Transverse colon (tissue), 4 donors: ENCODE measurements around the gene CBLB. TPM values are rescaled to one million over a fixed set of nuclear protein-coding genes. Genes with fewer than 3 reads are reported as not detected.

Experiments used
- DNase-seq: peaks from one replicate; pipeline ENCODE4 v3.0.0-alpha.2; 2019
- H3K27ac ChIP-seq, 4 donors: fragments of 200-600 bp; sonication (generic); 2 replicates each; pipeline ENCODE4 v1.5.1; 2016 to 2018; ENCODE audit warnings: inconsistent platforms in 4 of 4
- H3K27me3 ChIP-seq: fragments of 200-600 bp; sonication (generic); 2 replicates; pipeline ENCODE4 v1.5.1; 2017; ENCODE audit warnings: inconsistent platforms
- H3K36me3 ChIP-seq, 4 donors: fragments of 200-600 bp; sonication (generic); 2 replicates each; pipeline ENCODE4 v1.5.1; 2017 to 2019; ENCODE audit warnings: inconsistent platforms in 4 of 4
- H3K4me1 ChIP-seq, 4 donors: fragments of 200-600 bp; sonication (generic); 2 replicates each; pipeline ENCODE4 v1.5.1; 2017 to 2020; ENCODE audit warnings: inconsistent platforms in 4 of 4
- H3K4me3 ChIP-seq, 4 donors: fragments of 200-600 bp; sonication (generic); 1 replicate in 1 of 4; 2 replicates in 3 of 4; pipeline versions ENCODE4 v1.5.1 to v1.6.1; 2017 to 2019; ENCODE audit warnings: inconsistent platforms in 4 of 4
- H3K9me3 ChIP-seq, 2 donors: fragments of 200-600 bp; sonication (generic); 2 replicates each; pipeline ENCODE4 v1.5.1; 2017 to 2019; ENCODE audit warnings: inconsistent platforms in 2 of 2
- CTCF ChIP-seq, 5 experiments: fragments of 200-600 bp in 3 of 5; fragments of 450-650 bp in 2 of 5; sonication (generic) in 3 of 5; IDR thresholded peaks; 1 replicate in 2 of 5; 2 replicates in 3 of 5; pipeline ENCODE4 v1.5.1; 2016 to 2017; ENCODE audit warnings: antibody characterized with exemption in 5 of 5, inconsistent platforms in 3 of 5, mild to moderate bottlenecking in 2 of 5, moderate library complexity in 1 of 5
- EP300 ChIP-seq: sonication (generic); formaldehyde crosslinking; IDR thresholded peaks from one replicate; pipeline ENCODE4 v1.6.1; 2017; ENCODE audit warnings: antibody characterized with exemption, low read depth
- POLR2A ChIP-seq: fragments of 450-650 bp; IDR thresholded peaks from one replicate; pipeline ENCODE4 v1.6.1; 2016; ENCODE audit warnings: antibody characterized with exemption, mild to moderate bottlenecking, moderate library complexity
- POLR2AphosphoS5 ChIP-seq, 3 donors: sonication (generic); formaldehyde crosslinking; IDR thresholded peaks; one replicate each; pipeline ENCODE4 v1.6.1; 2016; ENCODE audit warnings: antibody characterized with exemption in 3 of 3
- WGBS, 2 donors: methylation state at CpG; one replicate each; pipeline ENCODE4 v1.1.5; 2018; ENCODE audit warnings: low coverage in 1 of 2; 5-methylcytosine and 5-hydroxymethylcytosine counted together
- in situ Hi-C, 4 donors: fragments of 200-750 bp; cut with MboI; loops; one replicate each; pipeline versions ENCODE4 v1.15.0 to v1.15.1; 2017; ENCODE audit warnings: low sequenced_read_pairs in 3 of 4, low pct_ligation_motif_present in 1 of 4, low pct_unique_long_range_greater_than_20kb in 1 of 4
- intact Hi-C: fragments of 100-400 bp; cut with DNase I; formaldehyde crosslinking; loops from one replicate; pipeline ENCODE4 v1.15.1; 2023; ENCODE audit warnings: low total_unique reads
- total RNA-seq, 4 donors: library from RNA; depleted of rRNA; stranded (reverse); fragments of >200 nt; gene quantifications; one replicate each; pipeline ENCODE4 v1.1.0, GENCODE V29; 2016

The CBLB gene
- total RNA-seq, 4 donors from 2014 or later, result 25.1 to 76.2 (median 63.6) TPM

DNA sequence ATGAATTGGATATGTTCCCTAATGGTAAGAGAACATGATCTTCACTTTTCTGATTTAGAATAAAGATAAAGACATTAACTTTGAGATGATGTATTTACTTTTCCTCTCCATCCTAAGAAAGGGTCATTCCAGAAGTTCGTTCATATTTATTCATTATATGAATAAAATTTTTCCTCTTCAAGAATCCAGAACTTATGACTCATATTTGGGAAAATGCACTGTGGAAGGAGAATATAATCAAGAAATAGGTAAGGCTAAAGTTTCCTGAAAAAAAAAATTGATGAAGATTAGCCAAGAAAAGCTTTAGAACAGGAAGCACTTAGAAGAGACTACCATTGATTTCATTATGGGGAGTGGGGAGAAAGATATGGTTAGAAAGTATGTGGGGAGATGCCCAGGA is 36.5 kb upstream of the CBLB start:
- intact Hi-C loops, result no loop called here
- TF ChIP-seq POLR2A, result no peak
- no peak for TF ChIP-seq EP300
- no peak for TF ChIP-seq POLR2AphosphoS5 (IDR thresholded peaks at IDR 0.05)
- no peak for TF ChIP-seq CTCF (IDR thresholded peaks at IDR 0.05)
- no peaks in the 10 kb centered on the region for H3K36me3 ChIP-seq

GRCh38 chr3:105904678-105905284 is 36.0 kb upstream of the CBLB start:
- in situ Hi-C loops (no loop called here), intact Hi-C loops (no loop called here)
- Histone ChIP-seq H3K27me3 (no peaks in the 10 kb centered on the region), H3K36me3 (no peaks in the 10 kb centered on the region), H3K9me3 (no peaks in the 10 kb centered on the region), H3K4me3 (no peak overlapping the region), H3K4me1 (no peaks in the 10 kb centered on the region), H3K27ac (no peak overlapping the region)
- 30 to 78% methylated on average over 2 to 5 of the region's 5 CpGs for whole genome bisulfite sequencing, 2 donors
- no peak for TF ChIP-seq POLR2A
- TF ChIP-seq CTCF (IDR thresholded peaks at IDR 0.05), result no peak
- TF ChIP-seq POLR2AphosphoS5 (IDR thresholded peaks at IDR 0.05), result no peak
- no peak for TF ChIP-seq EP300
- DNase-seq, result no peak

More for the DNA sequence above, 36.5 kb upstream of the CBLB start:
- H3K27me3 ChIP-seq, result no peaks in the 10 kb centered on the region
- no peaks in the 10 kb centered on the region for H3K9me3 ChIP-seq
- no peaks in the 10 kb centered on the region for H3K4me1 ChIP-seq
- no peak for DNase-seq
- H3K4me3 ChIP-seq, result no peak overlapping the region
- WGBS, 2 donors, result 77 to 81% methylated on average over 1 of the region's 1 CpG
- no peak overlapping the region for H3K27ac ChIP-seq
- in situ Hi-C loops, result no loop called here

DNA sequence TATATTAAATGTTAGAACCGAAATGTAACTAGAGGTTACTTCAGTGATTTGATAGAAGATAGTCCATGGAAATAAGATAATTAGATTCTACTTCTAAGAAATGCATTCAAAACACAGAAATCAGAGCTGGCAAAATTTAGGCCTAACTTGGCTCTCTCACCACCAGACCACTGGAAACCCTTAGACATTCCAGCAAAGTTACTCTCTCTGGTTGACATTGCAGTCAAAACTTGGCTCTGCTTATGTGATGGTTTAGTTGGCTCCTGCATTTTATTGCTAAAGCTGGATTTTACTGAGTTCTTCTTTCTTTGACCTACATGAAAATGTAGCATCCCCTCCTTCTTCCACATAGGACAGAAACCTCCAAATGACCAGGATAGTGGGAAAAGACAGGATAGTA is 35.4 kb upstream of the CBLB start:
- TF ChIP-seq POLR2A (no peak), CTCF (IDR thresholded peaks at IDR 0.05) (no peak), POLR2AphosphoS5 (IDR thresholded peaks at IDR 0.05) (no peak), EP300 (no peak)
- in situ Hi-C loops, result no loop called here

DNA sequence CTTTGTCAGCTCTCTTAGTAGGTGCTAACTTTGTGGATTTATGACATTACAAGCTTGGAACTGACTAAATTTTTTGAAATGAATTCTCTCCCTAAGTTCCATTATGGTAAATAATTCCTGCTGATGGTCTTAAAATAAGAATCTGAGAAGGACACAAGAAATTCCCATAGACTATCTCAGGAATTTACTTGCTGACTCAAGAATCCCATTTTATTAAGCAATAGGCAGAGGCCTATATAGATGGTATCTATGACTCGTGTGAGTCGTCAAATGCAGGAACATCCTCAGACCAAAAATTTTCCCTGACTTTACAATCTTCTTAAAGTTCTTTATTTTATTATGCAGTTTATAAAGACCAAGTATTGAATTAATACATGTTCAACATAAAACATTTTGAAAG is 30.7 kb upstream of the CBLB start:
- H3K27ac ChIP-seq, result no peak overlapping the region
- TF ChIP-seq POLR2AphosphoS5 (IDR thresholded peaks at IDR 0.05), result no peak
- no peak for TF ChIP-seq EP300
- no peak for TF ChIP-seq POLR2A
- no peak for TF ChIP-seq CTCF (IDR thresholded peaks at IDR 0.05)
- in situ Hi-C loops (no loop called here), intact Hi-C loops (no loop called here)
- no peak overlapping the region for H3K4me3 ChIP-seq
- H3K9me3 ChIP-seq, result no peaks in the 10 kb centered on the region
- DNase-seq, result no peak
- no peaks in the 10 kb centered on the region for H3K4me1 ChIP-seq
- H3K36me3 ChIP-seq, result no peaks in the 10 kb centered on the region
- no peaks in the 10 kb centered on the region for H3K27me3 ChIP-seq
- 82 to 88% methylated on average over 2 of the region's 2 CpGs for WGBS, 2 donors

More for the DNA sequence above, 35.4 kb upstream of the CBLB start:
- Histone ChIP-seq H3K9me3 (no peaks in the 10 kb centered on the region), H3K27me3 (no peaks in the 10 kb centered on the region), H3K4me1 (no peaks in the 10 kb centered on the region), H3K27ac (no peak overlapping the region), H3K4me3 (no peak overlapping the region), H3K36me3 (no peaks in the 10 kb centered on the region)
- 98 to 100% methylated on average over 1 of the region's 1 CpG for WGBS, 2 donors
- DNase-seq, result no peak
- intact Hi-C loops, result no loop called here
